K562 (cell line): ENCODE results near the gene PRPSAP1.

Experiments used
- CTCF ChIP-seq, 3 experiments: IDR thresholded peaks in 2 of 3; conservative IDR thresholded peaks in 1 of 3; 2 replicates each; pipeline ENCODE4 v1.5.1; 2011 to 2012; ENCODE audit warnings: low read length in 3 of 3, mild to moderate bottlenecking in 3 of 3, control low read depth in 2 of 3, improper control_type of control experiment in 1 of 3, inconsistent platforms in 1 of 3, low read depth in 1 of 3, mixed read lengths in 1 of 3, moderate library complexity in 1 of 3; ENCODE audit not compliant: insufficient read depth in 2 of 3
- E2F4 ChIP-seq: sonication (generic); formaldehyde crosslinking; IDR thresholded peaks from 2 replicates; pipeline ENCODE4 v1.8.0; 2022; ENCODE audit warnings: mild to moderate bottlenecking, low read depth, missing genetic modification reagents
- E2F6 ChIP-seq, 2 experiments: IDR thresholded peaks; 2 replicates each; pipeline ENCODE4 v1.6.1; 2011; ENCODE audit warnings: borderline replicate concordance in 1 of 2, control low read depth in 1 of 2, low read depth in 1 of 2, low read length in 1 of 2, mild to moderate bottlenecking in 1 of 2, mixed read lengths in 1 of 2, moderate library complexity in 1 of 2; ENCODE audit not compliant: insufficient read depth in 1 of 2, insufficient read length in 1 of 2, poor library complexity in 1 of 2, severe bottlenecking in 1 of 2; ENCODE audit errors: extremely low read depth in 1 of 2
- ESRRA ChIP-seq: fragments of 450-650 bp; IDR thresholded peaks from 2 replicates; pipeline ENCODE4 v1.6.1; 2014; ENCODE audit warnings: low read depth, mild to moderate bottlenecking, moderate library complexity, borderline replicate concordance
- IRF1 ChIP-seq: sonication (generic); formaldehyde crosslinking; IDR thresholded peaks from 2 replicates; pipeline ENCODE4 v1.8.0; 2022; ENCODE audit warnings: missing genetic modification reagents, mild to moderate bottlenecking, borderline replicate concordance
- MYC ChIP-seq, 2 experiments: fragments of 250-450 bp in 1 of 2; sonication (Bioruptor Pico) in 1 of 2; IDR thresholded peaks; 2 replicates each; pipeline versions ENCODE4 v1.5.1 to v1.6.1; 2012 to 2021; ENCODE audit warnings: low read depth in 2 of 2, borderline replicate concordance in 1 of 2, improper control_type of control experiment in 1 of 2, low read length in 1 of 2, mild to moderate bottlenecking in 1 of 2, moderate library complexity in 1 of 2
- NRF1 ChIP-seq, 2 experiments: fragments of 450-650 bp; IDR thresholded peaks in 1 of 2; conservative IDR thresholded peaks in 1 of 2; 2 replicates each; pipeline ENCODE4 v1.6.1; 2014; ENCODE audit warnings: mild to moderate bottlenecking in 2 of 2
- PCBP1 ChIP-seq: fragments of 200-400 bp; formaldehyde crosslinking; IDR thresholded peaks from 2 replicates; pipeline ENCODE4 v1.6.1; 2018; ENCODE audit warnings: mild to moderate bottlenecking, low read depth, low read length; ENCODE audit not compliant: poor library complexity, severe bottlenecking
- POU5F1 ChIP-seq: fragments of 150-350 bp; IDR thresholded peaks from 2 replicates; pipeline ENCODE4 v1.6.1; 2014; ENCODE audit warnings: borderline replicate concordance, low read length, low read depth, mild to moderate bottlenecking; ENCODE audit not compliant: partially characterized antibody
- RFX7 ChIP-seq: fragments of 250-450 bp; sonication (Bioruptor Pico); IDR thresholded peaks from 2 replicates; pipeline ENCODE4 v1.5.1; 2021; ENCODE audit warnings: mild to moderate bottlenecking
- TARDBP ChIP-seq: fragments of 450-650 bp; IDR thresholded peaks from 2 replicates; pipeline ENCODE4 v1.6.1; 2016
- TCF7L2 ChIP-seq: fragments of 150-350 bp; IDR thresholded peaks from 2 replicates; pipeline ENCODE4 v1.6.1; 2016; ENCODE audit warnings: low read depth, mild to moderate bottlenecking, low read length, moderate library complexity
- UBTF ChIP-seq, 2 experiments: IDR thresholded peaks; 2 replicates each; pipeline ENCODE4 v1.6.1; 2012; ENCODE audit warnings: improper control_type of control experiment in 2 of 2, low read depth in 2 of 2, low read length in 2 of 2, borderline replicate concordance in 1 of 2

GRCh38 chr17:76382351-76382802 is 28.7 kb upstream of the PRPSAP1 start:
- TF ChIP-seq POU5F1 (no peak), CTCF (IDR thresholded peaks at IDR 0.05 in 2 of 3, conservative IDR thresholded peaks at IDR 0.05 in 1 of 3; ENCODE audit: insufficient read depth in 2 of 3, low read depth in 1 of 3, low read length in 3 of 3) (no peak), E2F6 (IDR thresholded peaks at IDR 0.05; ENCODE audit: borderline replicate concordance in 1 of 2, extremely low read depth in 1 of 2, insufficient read depth in 1 of 2, insufficient read length in 1 of 2, low read depth in 1 of 2, low read length in 1 of 2, poor library complexity in 1 of 2, severe bottlenecking in 1 of 2) (no peak), E2F4 (CRISPR knock-in tag) (no peak), TARDBP (no peak), MYC (IDR thresholded peaks at IDR 0.05; ENCODE audit: low read depth, low read length) (no peak), MYC (CRISPR knock-in tag; IDR thresholded peaks at IDR 0.05; ENCODE audit: borderline replicate concordance, low read depth) (no peak), IRF1 (no peak), RFX7 (CRISPR knock-in tag) (no peak), NRF1 (conservative IDR thresholded peaks at IDR 0.05 in 1 of 2, IDR thresholded peaks at IDR 0.05 in 1 of 2) (no peak), ESRRA (no peak), PCBP1 (no peak), TCF7L2 (no peak), UBTF (IDR thresholded peaks at IDR 0.05; ENCODE audit: borderline replicate concordance in 1 of 2, low read depth in 2 of 2, low read length in 2 of 2) (no peak)
